ENCODE results near the gene PTPRN2.

PTPRN2 gene

GRCh38 chr7:158018098-158018762, 569.4 kb downstream of the PTPRN2 start:
- no peak for FAIRE-seq
- TF ChIP-seq CTCF (IDR thresholded peaks at IDR 0.05; ENCODE audit: insufficient read depth, missing control alignments): no peak
- no peak for DNase-seq (ENCODE audit: insufficient read length, low spot score)

- FAIRE-seq (no peak), DNase-seq (ENCODE audit: insufficient read length, low spot score) (no peak)
- no peak for TF ChIP-seq CTCF (IDR thresholded peaks at IDR 0.05; ENCODE audit: insufficient read depth, missing control alignments)
These were observed 570.2 kb downstream of the PTPRN2 start for GRCh38 chr7:158017111-158018097.

GRCh38 chr7:158016180-158017097, 571.2 kb downstream of the PTPRN2 start:
- FAIRE-seq (no peak), DNase-seq (ENCODE audit: insufficient read length, low spot score) (no peak)
- TF ChIP-seq CTCF (IDR thresholded peaks at IDR 0.05; ENCODE audit: insufficient read depth, missing control alignments): no peak

- FAIRE-seq: no peak
- TF ChIP-seq CTCF (IDR thresholded peaks at IDR 0.05; ENCODE audit: insufficient read depth, missing control alignments): no peak
- no peak for DNase-seq (ENCODE audit: insufficient read length, low spot score)
These were observed 572.0 kb downstream of the PTPRN2 start for GRCh38 chr7:158015403-158016179.

- FAIRE-seq: no peak
- TF ChIP-seq CTCF (IDR thresholded peaks at IDR 0.05; ENCODE audit: insufficient read depth, missing control alignments): no peak
- DNase-seq (ENCODE audit: insufficient read length, low spot score): no peak
These were observed 572.6 kb downstream of the PTPRN2 start for GRCh38 chr7:158014976-158015375.

- DNase-seq (ENCODE audit: insufficient read length, low spot score): no peak
- no peak for FAIRE-seq
- no peak for TF ChIP-seq CTCF (IDR thresholded peaks at IDR 0.05; ENCODE audit: insufficient read depth, missing control alignments)
These were observed 574.4 kb downstream of the PTPRN2 start for GRCh38 chr7:158013085-158013668.
